Measurements from ENCODE around the gene UBQLN3. TPM values are rescaled to one million over a fixed set of nuclear protein-coding genes. Genes with fewer than 3 reads are reported as not detected.

The UBQLN3 gene
- total and polyA plus RNA-seq, 10 of the 15 experiments (the other 5 are each of a cell fraction or from before 2014, with no cell fraction given): not detected

DNA sequence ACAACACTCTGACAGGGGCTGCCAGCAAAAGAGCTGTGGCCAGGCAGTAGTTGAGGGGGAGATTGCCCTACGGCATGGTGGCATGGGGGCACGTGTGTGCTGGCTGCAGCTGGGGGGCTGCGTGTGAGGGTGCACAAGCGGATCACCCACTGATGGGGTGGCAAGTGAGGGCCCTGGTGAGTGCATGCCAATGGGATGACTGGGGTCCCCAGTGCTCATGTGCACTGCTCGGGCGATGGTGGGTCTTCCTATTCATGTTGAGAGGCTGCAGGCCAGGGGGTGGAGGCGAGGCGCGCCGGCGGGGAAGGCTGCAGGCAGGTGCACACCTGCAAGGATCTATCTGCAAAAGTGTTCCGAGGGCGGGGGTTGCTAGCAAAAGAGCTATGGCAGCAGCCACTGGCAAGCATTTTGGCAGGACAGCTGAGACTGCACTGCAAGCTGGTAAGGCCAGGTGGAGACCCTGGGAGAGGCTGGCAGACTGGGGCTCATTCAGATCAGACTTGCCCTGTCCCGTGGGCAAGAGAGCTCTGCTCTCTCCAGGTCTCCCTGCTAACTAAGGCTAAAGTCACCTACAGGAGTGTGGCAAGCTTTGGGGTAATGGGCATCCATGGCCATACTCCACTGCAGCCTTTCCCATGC, 48.7 kb downstream of the UBQLN3 start (continued):
- TF ChIP-seq, protein P1, sequence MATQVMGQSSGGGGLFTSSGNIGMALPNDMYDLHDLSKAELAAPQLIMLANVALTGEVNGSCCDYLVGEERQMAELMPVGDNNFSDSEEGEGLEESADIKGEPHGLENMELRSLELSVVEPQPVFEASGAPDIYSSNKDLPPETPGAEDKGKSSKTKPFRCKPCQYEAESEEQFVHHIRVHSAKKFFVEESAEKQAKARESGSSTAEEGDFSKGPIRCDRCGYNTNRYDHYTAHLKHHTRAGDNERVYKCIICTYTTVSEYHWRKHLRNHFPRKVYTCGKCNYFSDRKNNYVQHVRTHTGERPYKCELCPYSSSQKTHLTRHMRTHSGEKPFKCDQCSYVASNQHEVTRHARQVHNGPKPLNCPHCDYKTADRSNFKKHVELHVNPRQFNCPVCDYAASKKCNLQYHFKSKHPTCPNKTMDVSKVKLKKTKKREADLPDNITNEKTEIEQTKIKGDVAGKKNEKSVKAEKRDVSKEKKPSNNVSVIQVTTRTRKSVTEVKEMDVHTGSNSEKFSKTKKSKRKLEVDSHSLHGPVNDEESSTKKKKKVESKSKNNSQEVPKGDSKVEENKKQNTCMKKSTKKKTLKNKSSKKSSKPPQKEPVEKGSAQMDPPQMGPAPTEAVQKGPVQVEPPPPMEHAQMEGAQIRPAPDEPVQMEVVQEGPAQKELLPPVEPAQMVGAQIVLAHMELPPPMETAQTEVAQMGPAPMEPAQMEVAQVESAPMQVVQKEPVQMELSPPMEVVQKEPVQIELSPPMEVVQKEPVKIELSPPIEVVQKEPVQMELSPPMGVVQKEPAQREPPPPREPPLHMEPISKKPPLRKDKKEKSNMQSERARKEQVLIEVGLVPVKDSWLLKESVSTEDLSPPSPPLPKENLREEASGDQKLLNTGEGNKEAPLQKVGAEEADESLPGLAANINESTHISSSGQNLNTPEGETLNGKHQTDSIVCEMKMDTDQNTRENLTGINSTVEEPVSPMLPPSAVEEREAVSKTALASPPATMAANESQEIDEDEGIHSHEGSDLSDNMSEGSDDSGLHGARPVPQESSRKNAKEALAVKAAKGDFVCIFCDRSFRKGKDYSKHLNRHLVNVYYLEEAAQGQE (IDR thresholded peaks at IDR 0.05; ENCODE audit: low read depth, low read length): no peak
- TF ChIP-seq RB1 (IDR thresholded peaks at IDR 0.05; ENCODE audit: borderline replicate concordance) (no peak), NFIC (IDR thresholded peaks at IDR 0.05; ENCODE audit: low read depth, low read length) (no peak)

Other genes with a start within 250 kb of the UBQLN3 start
Only the 7 nearest of the 19 such genes appear.
- gene OR51I1, start 68.4 kb downstream of the UBQLN3 start, total RNA-seq (2014; rRNA removed): 0.11 TPM in 1 of 2 replicates, not detected in the other
- not detected in 2 replicates for gene OR51I1, start 68.4 kb downstream of the UBQLN3 start, total RNA-seq (2014; rRNA removed; fragmentation: Illumina TruSeq; extraction: Trizol)
- not detected in 2 replicates for gene OR51I1, start 68.4 kb downstream of the UBQLN3 start, total RNA-seq (2021)
- gene OR51I1, start 68.4 kb downstream of the UBQLN3 start, polyA plus RNA-seq (2011; rRNA removed): 0.10 and 0.16 TPM in 2 replicates
- gene OR51I1, start 68.4 kb downstream of the UBQLN3 start, polyA plus RNA-seq (2014; fragmentation: Illumina TruSeq; extraction: Trizol): not detected in 2 replicates
- not detected for gene OR51I1, start 68.4 kb downstream of the UBQLN3 start, polyA plus RNA-seq (2014; fragmentation: Nextera tagmentation; extraction: Ambion mirVana)
- gene OR51I1, start 68.4 kb downstream of the UBQLN3 start, polyA plus RNA-seq (2014; rRNA removed): not detected in 2 replicates
- not detected for gene OR51I1, start 68.4 kb downstream of the UBQLN3 start, polyA plus RNA-seq (2016; fragmentation: Nextera tagmentation; extraction: Ambion mirVana)
- 0.05 TPM in 1 of 2 replicates, not detected in the other for gene OR51I2, start 60.6 kb downstream of the UBQLN3 start, total RNA-seq (2014; rRNA removed)
- gene OR51I2, start 60.6 kb downstream of the UBQLN3 start, total RNA-seq (2014; rRNA removed; fragmentation: Illumina TruSeq; extraction: Trizol): not detected in 2 replicates
- not detected in 2 replicates for gene OR51I2, start 60.6 kb downstream of the UBQLN3 start, total RNA-seq (2021)
- gene OR51I2, start 60.6 kb downstream of the UBQLN3 start, polyA plus RNA-seq (2011; rRNA removed): not detected in 2 replicates
- not detected in 2 replicates for gene OR51I2, start 60.6 kb downstream of the UBQLN3 start, polyA plus RNA-seq (2014; fragmentation: Illumina TruSeq; extraction: Trizol)
- not detected for gene OR51I2, start 60.6 kb downstream of the UBQLN3 start, polyA plus RNA-seq (2014; fragmentation: Nextera tagmentation; extraction: Ambion mirVana)
- gene OR51I2, start 60.6 kb downstream of the UBQLN3 start, polyA plus RNA-seq (2014; rRNA removed): not detected in 2 replicates
- gene OR51I2, start 60.6 kb downstream of the UBQLN3 start, polyA plus RNA-seq (2016; fragmentation: Nextera tagmentation; extraction: Ambion mirVana): not detected
- gene OR52D1, start 21.3 kb downstream of the UBQLN3 start, total RNA-seq (2014; rRNA removed): not detected in 2 replicates
- gene OR52D1, start 21.3 kb downstream of the UBQLN3 start, total RNA-seq (2014; rRNA removed; fragmentation: Illumina TruSeq; extraction: Trizol): not detected in 2 replicates
- not detected in 2 replicates for gene OR52D1, start 21.3 kb downstream of the UBQLN3 start, total RNA-seq (2021)
- not detected in 2 replicates for gene OR52D1, start 21.3 kb downstream of the UBQLN3 start, polyA plus RNA-seq (2011; rRNA removed)
- gene OR52D1, start 21.3 kb downstream of the UBQLN3 start, polyA plus RNA-seq (2014; fragmentation: Illumina TruSeq; extraction: Trizol): not detected in 2 replicates
- not detected for gene OR52D1, start 21.3 kb downstream of the UBQLN3 start, polyA plus RNA-seq (2014; fragmentation: Nextera tagmentation; extraction: Ambion mirVana)
- gene OR52D1, start 21.3 kb downstream of the UBQLN3 start, polyA plus RNA-seq (2014; rRNA removed): not detected in 2 replicates
- not detected for gene OR52D1, start 21.3 kb downstream of the UBQLN3 start, polyA plus RNA-seq (2016; fragmentation: Nextera tagmentation; extraction: Ambion mirVana)
- gene UBQLNL, start 6.7 kb upstream of the UBQLN3 start, total RNA-seq (2014; rRNA removed): 0.45 and 0.54 TPM in 2 replicates
- 0.40 and 0.46 TPM in 2 replicates for gene UBQLNL, start 6.7 kb upstream of the UBQLN3 start, total RNA-seq (2014; rRNA removed; fragmentation: Illumina TruSeq; extraction: Trizol)
- 0.33 and 0.51 TPM in 2 replicates for gene UBQLNL, start 6.7 kb upstream of the UBQLN3 start, total RNA-seq (2021)
- 1.2 and 1.6 TPM in 2 replicates for gene UBQLNL, start 6.7 kb upstream of the UBQLN3 start, polyA plus RNA-seq (2011; rRNA removed)
- gene UBQLNL, start 6.7 kb upstream of the UBQLN3 start, polyA plus RNA-seq (2014; fragmentation: Illumina TruSeq; extraction: Trizol): 0.60 and 1.4 TPM in 2 replicates
- under 1 TPM; 0.24 to 0.26 TPM for gene UBQLNL, start 6.7 kb upstream of the UBQLN3 start, polyA plus RNA-seq (2014; fragmentation: Nextera tagmentation; extraction: Ambion mirVana)
- gene UBQLNL, start 6.7 kb upstream of the UBQLN3 start, polyA plus RNA-seq (2014; rRNA removed): 0.74 and 0.88 TPM in 2 replicates
- under 1 TPM; 0.13 to 0.20 TPM for gene UBQLNL, start 6.7 kb upstream of the UBQLN3 start, polyA plus RNA-seq (2016; fragmentation: Nextera tagmentation; extraction: Ambion mirVana)
- gene OR52H1, start 38.6 kb upstream of the UBQLN3 start, total RNA-seq (2014; rRNA removed): 0.17 and 0.44 TPM in 2 replicates
- gene OR52H1, start 38.6 kb upstream of the UBQLN3 start, total RNA-seq (2014; rRNA removed; fragmentation: Illumina TruSeq; extraction: Trizol): 0.40 and 0.46 TPM in 2 replicates
- gene OR52H1, start 38.6 kb upstream of the UBQLN3 start, total RNA-seq (2021): 0.19 and 0.28 TPM in 2 replicates
- gene OR52H1, start 38.6 kb upstream of the UBQLN3 start, polyA plus RNA-seq (2011; rRNA removed): 0.13 and 0.29 TPM in 2 replicates
- gene OR52H1, start 38.6 kb upstream of the UBQLN3 start, polyA plus RNA-seq (2014; fragmentation: Illumina TruSeq; extraction: Trizol): 0.06 and 0.19 TPM in 2 replicates
- not detected for gene OR52H1, start 38.6 kb upstream of the UBQLN3 start, polyA plus RNA-seq (2014; fragmentation: Nextera tagmentation; extraction: Ambion mirVana)
- 0.10 and 0.15 TPM in 2 replicates for gene OR52H1, start 38.6 kb upstream of the UBQLN3 start, polyA plus RNA-seq (2014; rRNA removed)
- gene OR52H1, start 38.6 kb upstream of the UBQLN3 start, polyA plus RNA-seq (2016; fragmentation: Nextera tagmentation; extraction: Ambion mirVana): not detected
- gene OR52B6, start 70.9 kb upstream of the UBQLN3 start, total RNA-seq (2014; rRNA removed): not detected in 2 replicates
- gene OR52B6, start 70.9 kb upstream of the UBQLN3 start, total RNA-seq (2014; rRNA removed; fragmentation: Illumina TruSeq; extraction: Trizol): not detected in 2 replicates
- gene OR52B6, start 70.9 kb upstream of the UBQLN3 start, total RNA-seq (2021): not detected in 2 replicates
- gene OR52B6, start 70.9 kb upstream of the UBQLN3 start, polyA plus RNA-seq (2011; rRNA removed): not detected in 2 replicates
- not detected in 2 replicates for gene OR52B6, start 70.9 kb upstream of the UBQLN3 start, polyA plus RNA-seq (2014; fragmentation: Illumina TruSeq; extraction: Trizol)
- under 1 TPM in 1 of 2 experiments, not detected in 1; 0.07 TPM for gene OR52B6, start 70.9 kb upstream of the UBQLN3 start, polyA plus RNA-seq (2014; fragmentation: Nextera tagmentation; extraction: Ambion mirVana)
- gene OR52B6, start 70.9 kb upstream of the UBQLN3 start, polyA plus RNA-seq (2014; rRNA removed): not detected in 2 replicates
- not detected for gene OR52B6, start 70.9 kb upstream of the UBQLN3 start, polyA plus RNA-seq (2016; fragmentation: Nextera tagmentation; extraction: Ambion mirVana)
- 4.5 and 6.4 TPM in 2 replicates for gene TRIM6, start 86.7 kb upstream of the UBQLN3 start, total RNA-seq (2014; rRNA removed)
- gene TRIM6, start 86.7 kb upstream of the UBQLN3 start, total RNA-seq (2014; rRNA removed; fragmentation: Illumina TruSeq; extraction: Trizol): 5.1 and 5.6 TPM in 2 replicates
- 3.1 and 4.4 TPM in 2 replicates for gene TRIM6, start 86.7 kb upstream of the UBQLN3 start, total RNA-seq (2021)
- 1.4 and 1.6 TPM in 2 replicates for gene TRIM6, start 86.7 kb upstream of the UBQLN3 start, polyA plus RNA-seq (2011; rRNA removed)
- 6.8 and 8.1 TPM in 2 replicates for gene TRIM6, start 86.7 kb upstream of the UBQLN3 start, polyA plus RNA-seq (2014; fragmentation: Illumina TruSeq; extraction: Trizol)
- gene TRIM6, start 86.7 kb upstream of the UBQLN3 start, polyA plus RNA-seq (2014; fragmentation: Nextera tagmentation; extraction: Ambion mirVana): 1 to 10 TPM; 4.0 to 4.1 TPM
- 3.7 and 4.6 TPM in 2 replicates for gene TRIM6, start 86.7 kb upstream of the UBQLN3 start, polyA plus RNA-seq (2014; rRNA removed)
- gene TRIM6, start 86.7 kb upstream of the UBQLN3 start, polyA plus RNA-seq (2016; fragmentation: Nextera tagmentation; extraction: Ambion mirVana): 1 to 10 TPM; 3.6 to 4.3 TPM